ENCODE results near the gene MCC.

DNA sequence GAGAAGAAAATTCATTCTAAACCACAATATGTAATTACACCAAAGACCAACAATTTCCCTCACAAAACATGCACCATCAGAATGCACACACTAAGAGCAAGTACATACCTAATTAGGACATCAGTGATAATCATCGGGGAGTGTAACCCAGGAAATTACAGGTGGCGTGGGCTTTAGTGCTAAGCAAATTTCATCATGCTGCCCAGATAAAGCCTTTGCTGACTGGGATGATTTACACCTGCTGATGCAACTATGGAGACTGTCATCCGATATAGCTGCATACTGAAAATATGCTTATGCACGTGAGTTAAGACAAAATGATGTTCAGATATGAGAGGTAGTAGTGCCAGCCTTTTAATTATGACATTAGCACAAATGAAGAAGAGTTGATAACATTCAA, 388.4 kb downstream of the MCC start:
- TF ChIP-seq, protein P1, sequence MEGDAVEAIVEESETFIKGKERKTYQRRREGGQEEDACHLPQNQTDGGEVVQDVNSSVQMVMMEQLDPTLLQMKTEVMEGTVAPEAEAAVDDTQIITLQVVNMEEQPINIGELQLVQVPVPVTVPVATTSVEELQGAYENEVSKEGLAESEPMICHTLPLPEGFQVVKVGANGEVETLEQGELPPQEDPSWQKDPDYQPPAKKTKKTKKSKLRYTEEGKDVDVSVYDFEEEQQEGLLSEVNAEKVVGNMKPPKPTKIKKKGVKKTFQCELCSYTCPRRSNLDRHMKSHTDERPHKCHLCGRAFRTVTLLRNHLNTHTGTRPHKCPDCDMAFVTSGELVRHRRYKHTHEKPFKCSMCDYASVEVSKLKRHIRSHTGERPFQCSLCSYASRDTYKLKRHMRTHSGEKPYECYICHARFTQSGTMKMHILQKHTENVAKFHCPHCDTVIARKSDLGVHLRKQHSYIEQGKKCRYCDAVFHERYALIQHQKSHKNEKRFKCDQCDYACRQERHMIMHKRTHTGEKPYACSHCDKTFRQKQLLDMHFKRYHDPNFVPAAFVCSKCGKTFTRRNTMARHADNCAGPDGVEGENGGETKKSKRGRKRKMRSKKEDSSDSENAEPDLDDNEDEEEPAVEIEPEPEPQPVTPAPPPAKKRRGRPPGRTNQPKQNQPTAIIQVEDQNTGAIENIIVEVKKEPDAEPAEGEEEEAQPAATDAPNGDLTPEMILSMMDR (IDR thresholded peaks at IDR 0.05; ENCODE audit: low read depth, low read length, missing input control) = no peak
- TF ChIP-seq NR2F2 (IDR thresholded peaks at IDR 0.05) = no peak
- no peak for TF ChIP-seq SP1 (IDR thresholded peaks at IDR 0.05)
- TF ChIP-seq EGR1 (IDR thresholded peaks at IDR 0.05; ENCODE audit: low read depth in 2 of 2) = no peak
- TF ChIP-seq RAD21 (IDR thresholded peaks at IDR 0.05) = no peak
- TF ChIP-seq TAF1 (conservative IDR thresholded peaks at IDR 0.05) = no peak
- TF ChIP-seq, protein P2, sequence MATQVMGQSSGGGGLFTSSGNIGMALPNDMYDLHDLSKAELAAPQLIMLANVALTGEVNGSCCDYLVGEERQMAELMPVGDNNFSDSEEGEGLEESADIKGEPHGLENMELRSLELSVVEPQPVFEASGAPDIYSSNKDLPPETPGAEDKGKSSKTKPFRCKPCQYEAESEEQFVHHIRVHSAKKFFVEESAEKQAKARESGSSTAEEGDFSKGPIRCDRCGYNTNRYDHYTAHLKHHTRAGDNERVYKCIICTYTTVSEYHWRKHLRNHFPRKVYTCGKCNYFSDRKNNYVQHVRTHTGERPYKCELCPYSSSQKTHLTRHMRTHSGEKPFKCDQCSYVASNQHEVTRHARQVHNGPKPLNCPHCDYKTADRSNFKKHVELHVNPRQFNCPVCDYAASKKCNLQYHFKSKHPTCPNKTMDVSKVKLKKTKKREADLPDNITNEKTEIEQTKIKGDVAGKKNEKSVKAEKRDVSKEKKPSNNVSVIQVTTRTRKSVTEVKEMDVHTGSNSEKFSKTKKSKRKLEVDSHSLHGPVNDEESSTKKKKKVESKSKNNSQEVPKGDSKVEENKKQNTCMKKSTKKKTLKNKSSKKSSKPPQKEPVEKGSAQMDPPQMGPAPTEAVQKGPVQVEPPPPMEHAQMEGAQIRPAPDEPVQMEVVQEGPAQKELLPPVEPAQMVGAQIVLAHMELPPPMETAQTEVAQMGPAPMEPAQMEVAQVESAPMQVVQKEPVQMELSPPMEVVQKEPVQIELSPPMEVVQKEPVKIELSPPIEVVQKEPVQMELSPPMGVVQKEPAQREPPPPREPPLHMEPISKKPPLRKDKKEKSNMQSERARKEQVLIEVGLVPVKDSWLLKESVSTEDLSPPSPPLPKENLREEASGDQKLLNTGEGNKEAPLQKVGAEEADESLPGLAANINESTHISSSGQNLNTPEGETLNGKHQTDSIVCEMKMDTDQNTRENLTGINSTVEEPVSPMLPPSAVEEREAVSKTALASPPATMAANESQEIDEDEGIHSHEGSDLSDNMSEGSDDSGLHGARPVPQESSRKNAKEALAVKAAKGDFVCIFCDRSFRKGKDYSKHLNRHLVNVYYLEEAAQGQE (IDR thresholded peaks at IDR 0.05) = no peak
- TF ChIP-seq JUND (IDR thresholded peaks at IDR 0.05) = no peak
- no peak for TF ChIP-seq YY1 (IDR thresholded peaks at IDR 0.05)
- TF ChIP-seq, protein P3, sequence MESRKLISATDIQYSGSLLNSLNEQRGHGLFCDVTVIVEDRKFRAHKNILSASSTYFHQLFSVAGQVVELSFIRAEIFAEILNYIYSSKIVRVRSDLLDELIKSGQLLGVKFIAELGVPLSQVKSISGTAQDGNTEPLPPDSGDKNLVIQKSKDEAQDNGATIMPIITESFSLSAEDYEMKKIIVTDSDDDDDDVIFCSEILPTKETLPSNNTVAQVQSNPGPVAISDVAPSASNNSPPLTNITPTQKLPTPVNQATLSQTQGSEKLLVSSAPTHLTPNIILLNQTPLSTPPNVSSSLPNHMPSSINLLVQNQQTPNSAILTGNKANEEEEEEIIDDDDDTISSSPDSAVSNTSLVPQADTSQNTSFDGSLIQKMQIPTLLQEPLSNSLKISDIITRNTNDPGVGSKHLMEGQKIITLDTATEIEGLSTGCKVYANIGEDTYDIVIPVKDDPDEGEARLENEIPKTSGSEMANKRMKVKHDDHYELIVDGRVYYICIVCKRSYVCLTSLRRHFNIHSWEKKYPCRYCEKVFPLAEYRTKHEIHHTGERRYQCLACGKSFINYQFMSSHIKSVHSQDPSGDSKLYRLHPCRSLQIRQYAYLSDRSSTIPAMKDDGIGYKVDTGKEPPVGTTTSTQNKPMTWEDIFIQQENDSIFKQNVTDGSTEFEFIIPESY (IDR thresholded peaks at IDR 0.05) = no peak
- TF ChIP-seq, protein P4, sequence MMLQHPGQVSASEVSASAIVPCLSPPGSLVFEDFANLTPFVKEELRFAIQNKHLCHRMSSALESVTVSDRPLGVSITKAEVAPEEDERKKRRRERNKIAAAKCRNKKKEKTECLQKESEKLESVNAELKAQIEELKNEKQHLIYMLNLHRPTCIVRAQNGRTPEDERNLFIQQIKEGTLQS (IDR thresholded peaks at IDR 0.05) = no peak

Measured in liver (tissue), 3 donors.